Neural progenitor cell (in vitro differentiated cells): ENCODE results near the gene CCDC71.

Experiments used
- EZH2phosphoT487 ChIP-seq: fragments of 200-600 bp; sonication (generic); IDR thresholded peaks from 2 replicates; pipeline ENCODE4 v1.6.1; 2017; ENCODE audit warnings: antibody characterized with exemption
- TF ChIP-seq, protein P1 (sequence below): fragments of 200-600 bp; sonication (generic); IDR thresholded peaks from 2 replicates; pipeline ENCODE4 v1.5.1; 2017; ENCODE audit warnings: antibody characterized with exemption, mild to moderate bottlenecking

DNA sequence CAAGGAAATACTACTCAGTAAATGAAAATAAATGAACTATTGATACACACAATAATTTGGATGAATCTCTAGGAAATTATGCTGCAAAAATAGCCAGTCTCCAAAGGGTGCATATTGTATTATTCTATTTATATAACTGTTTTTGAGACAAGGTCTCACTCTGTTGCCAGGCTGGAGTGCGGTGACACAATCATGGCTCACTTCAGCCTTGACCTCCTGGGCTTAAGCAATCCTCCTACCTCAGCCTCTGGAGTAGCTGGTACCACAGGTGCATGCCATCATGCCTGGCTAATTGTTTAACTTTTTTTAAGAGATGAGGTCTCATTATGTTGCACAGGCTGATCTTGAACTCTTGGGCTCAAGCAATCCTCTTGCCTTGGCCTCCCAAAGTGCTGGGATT is 17.7 kb upstream of the CCDC71 start:
- TF ChIP-seq, protein P1, sequence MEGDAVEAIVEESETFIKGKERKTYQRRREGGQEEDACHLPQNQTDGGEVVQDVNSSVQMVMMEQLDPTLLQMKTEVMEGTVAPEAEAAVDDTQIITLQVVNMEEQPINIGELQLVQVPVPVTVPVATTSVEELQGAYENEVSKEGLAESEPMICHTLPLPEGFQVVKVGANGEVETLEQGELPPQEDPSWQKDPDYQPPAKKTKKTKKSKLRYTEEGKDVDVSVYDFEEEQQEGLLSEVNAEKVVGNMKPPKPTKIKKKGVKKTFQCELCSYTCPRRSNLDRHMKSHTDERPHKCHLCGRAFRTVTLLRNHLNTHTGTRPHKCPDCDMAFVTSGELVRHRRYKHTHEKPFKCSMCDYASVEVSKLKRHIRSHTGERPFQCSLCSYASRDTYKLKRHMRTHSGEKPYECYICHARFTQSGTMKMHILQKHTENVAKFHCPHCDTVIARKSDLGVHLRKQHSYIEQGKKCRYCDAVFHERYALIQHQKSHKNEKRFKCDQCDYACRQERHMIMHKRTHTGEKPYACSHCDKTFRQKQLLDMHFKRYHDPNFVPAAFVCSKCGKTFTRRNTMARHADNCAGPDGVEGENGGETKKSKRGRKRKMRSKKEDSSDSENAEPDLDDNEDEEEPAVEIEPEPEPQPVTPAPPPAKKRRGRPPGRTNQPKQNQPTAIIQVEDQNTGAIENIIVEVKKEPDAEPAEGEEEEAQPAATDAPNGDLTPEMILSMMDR = no peak
- TF ChIP-seq EZH2phosphoT487 = no peak
